Measurements from ENCODE around the gene OR4F15.

The OR4F15 gene

DNA sequence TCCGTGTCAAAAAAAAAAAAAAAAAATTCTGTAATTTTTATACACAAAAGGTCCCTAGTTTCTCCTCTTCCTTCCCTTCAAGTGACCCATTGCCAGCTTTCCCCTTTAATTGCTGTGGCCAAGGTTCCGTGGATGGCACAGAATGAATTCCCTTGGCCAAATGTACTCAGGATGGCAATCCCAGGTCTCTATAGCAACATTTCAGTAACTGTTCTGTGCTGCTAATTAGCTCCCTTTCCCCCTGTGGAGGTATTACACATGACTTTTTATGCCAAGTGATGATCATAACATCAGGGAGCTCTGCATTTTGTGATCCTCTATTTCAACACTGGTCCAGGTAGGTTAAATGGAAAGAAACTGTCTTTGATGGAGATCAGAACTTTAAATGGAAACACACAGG lies 8.8 kb upstream of the OR4F15 start, which contains the start of gene OR4F6:
Gene OR4F6, plus strand, starts transcription at position 301 of the 400 bp plus-strand sequence. CDS start 2,211 bp downstream, outside the sequence.
- DNase-seq (ENCODE audit: insufficient read length, low spot score) (no peak), FAIRE-seq (no peak)

- no peak for FAIRE-seq
Observed at GRCh38 chr15:101803676-101804075, 8.3 kb upstream of the OR4F15 start.

GRCh38 chr15:101804375-101804774 lies 7.6 kb upstream of the OR4F15 start:
- no peak for DNase-seq (ENCODE audit: insufficient read length, low spot score)

More at GRCh38 chr15:101803676-101804075, 8.3 kb upstream of the OR4F15 start:
- no peak for DNase-seq (ENCODE audit: insufficient read length, low spot score)

GRCh38 chr15:101804941-101805340 lies 7.1 kb upstream of the OR4F15 start:
- FAIRE-seq (no peak), DNase-seq (ENCODE audit: insufficient read length, low spot score) (no peak)

More at GRCh38 chr15:101804375-101804774, 7.6 kb upstream of the OR4F15 start:
- no peak for FAIRE-seq

- DNase-seq (ENCODE audit: insufficient read length, low spot score) (no peak), FAIRE-seq (no peak)
Observed at GRCh38 chr15:101805605-101806345, 6.2 kb upstream of the OR4F15 start.

GRCh38 chr15:101807345-101807945 lies 4.6 kb upstream of the OR4F15 start:
- FAIRE-seq (no peak), DNase-seq (ENCODE audit: insufficient read length, low spot score) (no peak)

- no peak for DNase-seq (ENCODE audit: insufficient read length, low spot score)
- FAIRE-seq, result no peak
Observed at GRCh38 chr15:101808201-101808600, 3.8 kb upstream of the OR4F15 start.

GRCh38 chr15:101810456-101810855 lies 1.5 kb upstream of the OR4F15 start:
- no peak for FAIRE-seq
- DNase-seq (ENCODE audit: insufficient read length, low spot score), result no peak

DNA sequence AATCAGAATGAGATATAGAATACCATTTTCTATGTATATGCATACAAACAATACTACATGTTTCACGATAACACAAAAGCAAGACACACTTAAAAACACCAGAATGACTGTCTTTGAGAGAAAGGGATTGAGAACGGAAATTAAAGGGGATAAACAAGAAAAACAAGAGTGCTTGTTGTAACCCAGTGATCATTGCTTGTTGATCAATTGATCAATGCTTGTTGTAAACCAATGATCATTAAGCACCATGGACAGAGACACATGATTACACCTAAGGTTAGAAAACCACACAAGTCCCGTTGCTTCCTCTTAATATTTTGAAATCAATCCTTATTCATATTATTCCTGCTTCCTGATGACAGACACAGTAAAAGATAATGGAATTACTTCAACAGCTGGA lies 1.1 kb upstream of the OR4F15 start:
- DNase-seq (ENCODE audit: insufficient read length, low spot score) (no peak), FAIRE-seq (no peak)

- FAIRE-seq (no peak), DNase-seq (ENCODE audit: insufficient read length, low spot score) (no peak)
Observed at GRCh38 chr15:101813803-101814534, 2.0 kb downstream of the OR4F15 start.

GRCh38 chr15:101820781-101821180 lies 8.8 kb downstream of the OR4F15 start:
- DNase-seq (ENCODE audit: insufficient read length, low spot score) (no peak), FAIRE-seq (no peak)

DNA sequence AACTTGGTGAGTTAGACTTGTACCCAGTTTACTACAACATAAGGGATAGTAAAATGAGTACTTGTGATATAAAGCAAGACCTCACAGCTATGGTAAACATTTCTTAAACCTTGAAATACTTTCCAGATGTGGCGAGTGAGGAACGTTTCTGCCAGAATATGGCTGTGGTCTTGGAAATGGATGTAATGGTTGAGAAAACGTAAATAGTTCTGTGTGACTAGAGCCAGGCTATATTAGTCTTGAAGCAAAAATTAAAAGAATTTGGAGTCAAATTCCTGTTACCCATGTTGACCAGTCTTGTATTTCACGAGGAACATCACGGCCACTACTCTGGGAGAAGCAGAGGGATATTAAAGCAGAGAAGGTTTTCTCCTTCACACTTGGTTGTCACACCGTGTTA lies 15.3 kb downstream of the OR4F15 start:
- FAIRE-seq, result no peak

DNA sequence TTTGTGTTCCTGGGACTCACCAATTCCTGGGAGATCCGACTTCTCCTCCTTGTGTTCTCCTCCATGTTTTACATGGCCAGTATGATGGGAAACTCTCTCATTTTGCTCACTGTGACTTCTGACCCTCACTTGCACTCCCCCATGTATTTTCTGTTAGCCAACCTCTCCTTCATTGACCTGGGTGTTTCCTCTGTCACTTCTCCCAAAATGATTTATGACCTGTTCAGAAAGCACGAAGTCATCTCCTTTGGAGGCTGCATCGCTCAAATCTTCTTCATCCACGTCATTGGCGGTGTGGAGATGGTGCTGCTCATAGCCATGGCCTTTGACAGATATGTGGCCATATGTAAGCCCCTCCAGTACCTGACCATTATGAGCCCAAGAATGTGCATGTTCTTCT lies 16.8 kb downstream of the OR4F15 start:
- FAIRE-seq, result no peak
- DNase-seq (ENCODE audit: insufficient read length, low spot score), result no peak

More for the DNA sequence above, 15.3 kb downstream of the OR4F15 start:
- DNase-seq (ENCODE audit: insufficient read length, low spot score), result no peak

- DNase-seq (ENCODE audit: insufficient read length, low spot score), result no peak
- FAIRE-seq, result no peak
Observed at GRCh38 chr15:101841656-101842055, 29.7 kb downstream of the OR4F15 start.

DNA sequence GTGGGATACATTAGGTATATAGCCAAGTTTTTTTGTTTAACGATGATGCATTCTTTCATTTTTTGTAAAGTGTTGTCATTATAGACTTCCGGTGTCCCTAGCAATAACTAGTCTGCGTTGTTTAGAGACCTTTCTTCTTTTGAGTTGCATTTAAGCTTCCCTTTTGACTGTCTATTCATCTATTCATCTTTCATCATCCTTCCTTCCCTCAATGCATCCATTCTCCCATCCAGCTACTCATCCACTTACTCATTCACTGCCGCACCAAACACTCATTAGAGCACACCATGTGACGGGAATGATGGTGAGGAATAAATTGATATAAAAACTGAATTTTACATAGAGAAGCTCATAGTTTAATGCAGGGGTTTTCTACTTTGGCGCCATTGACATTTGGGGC lies 32.9 kb downstream of the OR4F15 start:
- FAIRE-seq, result no peak

DNA sequence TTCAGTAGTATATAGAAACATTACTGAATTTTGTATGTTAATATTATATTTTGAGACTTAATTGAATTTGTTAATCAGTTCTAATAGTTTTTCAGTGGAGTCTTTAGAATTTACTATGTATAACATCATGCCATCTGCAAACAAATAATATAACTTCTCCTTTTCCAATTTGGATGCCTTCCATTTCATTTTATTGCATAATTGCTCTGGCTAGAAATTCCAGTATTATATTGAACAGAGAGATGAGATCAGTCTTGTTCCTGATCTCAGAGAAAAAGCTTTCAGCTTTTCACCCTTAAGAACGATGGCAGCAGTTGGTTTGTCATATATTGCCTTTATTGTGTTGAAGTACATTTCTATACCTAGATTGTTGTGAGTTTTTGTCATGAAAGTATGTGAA lies 40.4 kb downstream of the OR4F15 start:
- FAIRE-seq, result no peak
- DNase-seq (ENCODE audit: insufficient read length, low spot score), result no peak

More for the DNA sequence above, 32.9 kb downstream of the OR4F15 start:
- no peak for DNase-seq (ENCODE audit: insufficient read length, low spot score)
